ENCODE data around the gene CBFA2T2.
"Not testable (repeated sequence)": the region's sequence is repeated elsewhere in the genome, so short reads cannot be mapped to it uniquely, and the experiment has no call there.

The CBFA2T2 gene

GRCh38 chr20:33490023-33490933 lies at the start of gene CBFA2T2:
TSS of gene CBFA2T2 (plus strand) at chr20:33490096. CDS start at chr20:33490268, 172 bp downstream.
- peak; percentile 16 for DNase-seq (ENCODE audit: low read depth, low spot score)

DNA sequence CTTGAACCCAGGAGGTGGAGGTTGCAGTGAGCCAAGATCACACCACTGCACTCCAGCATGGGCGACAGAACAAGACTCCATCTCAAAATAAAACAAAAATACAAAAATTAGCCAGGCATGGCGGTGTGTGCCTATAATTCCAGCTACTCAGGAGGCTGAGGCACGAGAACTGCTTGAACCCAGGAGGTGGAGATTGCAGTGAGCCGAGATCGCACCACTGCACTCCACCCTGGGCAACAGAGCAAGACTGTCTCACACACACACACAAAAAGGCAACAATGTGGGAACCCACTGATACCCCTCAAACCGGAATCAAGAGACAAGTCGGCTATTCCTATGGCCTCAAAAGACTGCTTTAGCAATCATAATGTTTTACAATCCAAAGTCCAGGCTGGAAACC lies 49.3 kb upstream of the CBFA2T2 start:
- DNase-seq (ENCODE audit: low read depth, low spot score), result not testable (repeated sequence)

GRCh38 chr20:33441142-33441955 lies 48.5 kb upstream of the CBFA2T2 start:
- DNase-seq (ENCODE audit: low read depth, low spot score), result no peak

- no peak for DNase-seq (ENCODE audit: low read depth, low spot score)
Observed at GRCh38 chr20:33442136-33443005, 47.5 kb upstream of the CBFA2T2 start.

DNA sequence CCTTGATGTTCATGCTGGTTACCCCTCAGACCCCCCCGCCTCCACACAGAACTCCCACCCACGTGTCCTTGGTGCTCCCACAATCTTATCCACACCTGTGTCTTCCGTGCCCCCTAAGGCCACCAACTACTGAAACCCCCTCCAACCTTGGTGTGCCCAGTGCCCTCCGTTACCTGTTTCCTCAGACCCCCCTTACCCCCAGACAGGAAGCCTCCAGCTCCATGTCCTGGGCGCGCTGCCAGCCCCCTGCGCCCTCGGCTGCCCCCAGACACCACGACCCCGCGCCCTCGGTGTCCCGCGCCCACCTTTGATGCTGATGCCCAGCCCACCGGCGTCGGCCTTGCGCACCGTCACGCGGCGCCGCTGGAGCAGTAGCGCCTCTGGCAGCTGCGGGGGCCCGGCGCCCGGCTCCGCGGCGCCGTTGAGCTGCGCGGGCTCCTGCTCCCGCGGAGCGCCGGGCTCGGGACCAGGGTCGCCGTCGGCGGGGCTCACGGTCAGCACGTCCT lies 46.8 kb upstream of the CBFA2T2 start:
- no peak for DNase-seq (ENCODE audit: low read depth, low spot score)

- DNase-seq (ENCODE audit: low read depth, low spot score), result no peak
Observed at GRCh38 chr20:33443512-33444239, 46.2 kb upstream of the CBFA2T2 start, which contains the start of gene SNTA1. TSS of gene SNTA1 (minus strand) at chr20:33443763. CDS start at chr20:33443620, 143 bp downstream.

DNA sequence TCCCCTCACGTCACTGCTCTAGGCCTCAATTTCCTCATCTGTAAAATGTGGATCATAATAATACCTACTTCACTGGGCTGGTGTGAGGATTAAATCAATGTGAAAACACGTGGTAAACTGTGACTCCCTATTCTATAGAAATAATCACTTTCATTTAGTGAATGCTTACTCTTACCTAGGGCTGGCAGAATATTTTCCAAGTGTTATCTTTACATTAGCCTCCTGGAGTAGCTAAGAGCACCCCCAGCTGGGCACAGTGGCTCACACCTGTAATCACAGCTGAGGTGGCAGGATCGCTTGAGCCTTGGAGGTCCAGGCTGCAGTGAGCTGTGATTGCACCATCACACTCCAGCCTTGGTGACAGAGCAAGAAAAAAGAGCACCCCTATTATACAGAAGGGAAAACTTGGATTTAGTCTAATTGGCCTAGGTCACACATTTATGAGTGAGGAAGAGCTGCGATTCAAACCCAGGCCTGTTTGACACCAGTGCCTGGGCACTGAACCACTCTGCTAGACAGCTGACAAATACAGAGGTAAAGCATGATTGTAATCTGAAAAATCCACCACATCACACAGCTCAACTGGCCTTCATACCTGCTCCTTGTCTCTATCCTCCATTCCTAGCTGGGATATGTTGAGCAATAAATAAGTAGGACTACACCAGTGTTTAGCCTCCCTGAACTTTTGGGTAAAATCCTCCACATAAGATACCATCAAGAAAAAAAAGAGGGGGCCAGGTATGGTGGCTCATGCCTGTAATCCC lies 44.9 kb upstream of the CBFA2T2 start:
- no peak for DNase-seq (ENCODE audit: low read depth, low spot score)

- DNase-seq (ENCODE audit: low read depth, low spot score), result no peak
Observed at GRCh38 chr20:33445881-33446625, 43.8 kb upstream of the CBFA2T2 start.

DNA sequence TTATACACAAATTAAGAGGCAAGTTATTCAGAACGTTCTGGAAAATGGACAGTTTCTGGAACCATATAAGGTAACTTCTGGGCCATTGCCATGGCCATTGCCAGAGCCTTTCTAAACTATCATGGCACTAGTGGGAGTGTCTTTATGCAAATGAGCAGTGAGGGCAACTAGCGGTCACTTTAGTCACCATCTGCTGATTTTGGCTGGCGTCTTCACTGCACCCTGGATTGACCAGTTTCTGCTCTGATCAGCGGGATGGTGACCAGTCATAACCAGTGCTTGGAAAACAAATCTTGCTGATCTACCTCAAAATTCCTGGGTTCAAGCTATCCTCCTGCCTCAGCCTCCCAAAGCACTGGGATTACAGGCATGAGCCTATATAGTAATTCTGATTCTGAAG lies 39.0 kb upstream of the CBFA2T2 start:
- no peak for DNase-seq (ENCODE audit: low read depth, low spot score)

GRCh38 chr20:33456916-33457642 lies 32.8 kb upstream of the CBFA2T2 start:
- DNase-seq (ENCODE audit: low read depth, low spot score), result peak; percentile 34

- DNase-seq (ENCODE audit: low read depth, low spot score), result no peak
Observed at GRCh38 chr20:33459599-33459998, 30.3 kb upstream of the CBFA2T2 start.

GRCh38 chr20:33460711-33461110 lies 29.2 kb upstream of the CBFA2T2 start:
- DNase-seq (ENCODE audit: low read depth, low spot score), result no peak

GRCh38 chr20:33463332-33464101 lies 26.4 kb upstream of the CBFA2T2 start:
- no peak for DNase-seq (ENCODE audit: low read depth, low spot score)

DNA sequence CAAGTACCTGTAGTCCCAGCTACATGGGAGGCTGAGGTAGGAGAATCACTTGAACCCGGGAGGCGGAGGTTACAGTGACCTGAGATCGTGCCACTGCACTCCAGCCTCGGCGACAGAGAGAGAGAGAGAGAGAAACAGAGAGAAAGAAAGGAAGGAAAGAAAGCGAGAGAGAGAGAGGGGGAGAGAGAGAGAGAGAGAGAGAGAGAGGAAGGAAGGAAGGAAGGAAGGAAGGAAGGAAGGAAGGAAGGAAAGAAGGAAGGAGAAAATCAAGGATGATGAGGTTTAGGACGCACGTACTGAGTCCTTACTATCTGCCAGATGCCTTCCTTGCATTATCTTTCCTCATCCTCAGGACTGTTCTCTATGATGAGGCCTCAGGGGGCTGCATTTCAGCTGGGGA lies 25.1 kb upstream of the CBFA2T2 start:
- DNase-seq (ENCODE audit: low read depth, low spot score), result not testable (repeated sequence)

- no peak for DNase-seq (ENCODE audit: low read depth, low spot score)
Observed at GRCh38 chr20:33465481-33466302, 24.2 kb upstream of the CBFA2T2 start.

DNA sequence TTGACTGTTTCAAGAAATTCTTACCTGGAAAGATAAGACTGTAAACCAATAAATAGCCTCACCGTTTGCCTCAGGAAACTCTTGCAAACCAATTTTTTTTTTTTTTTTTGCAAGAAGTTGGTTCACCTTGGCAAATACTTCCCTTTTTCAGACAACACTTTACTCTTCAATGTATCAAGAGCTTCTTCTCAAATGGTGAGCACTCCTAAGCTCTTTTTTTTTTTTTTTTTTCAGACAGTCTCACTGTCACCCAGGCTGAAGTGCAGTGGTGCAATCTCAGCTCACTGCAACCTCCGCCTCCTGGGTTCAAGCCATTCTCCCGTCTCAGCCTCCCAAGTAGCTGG lies 23.6 kb upstream of the CBFA2T2 start:
- DNase-seq (ENCODE audit: low read depth, low spot score), result no peak

GRCh38 chr20:33470457-33470856 lies 19.4 kb upstream of the CBFA2T2 start:
- no peak for DNase-seq (ENCODE audit: low read depth, low spot score)
